Measurements from ENCODE around the gene KIF1B.

- no peak for TF ChIP-seq CTCF (IDR thresholded peaks at IDR 0.05)
- TF ChIP-seq POLR2A (IDR thresholded peaks at IDR 0.05) = no peak
Measured at GRCh38 chr1:10170239-10170574, 40.2 kb upstream of the KIF1B start.
